Left renal cortex interstitium (tissue), 4 donors: ENCODE data around the gene RAE1. TPM values are rescaled to one million over a fixed set of nuclear protein-coding genes. Genes with fewer than 3 reads are reported as not detected.

ENCODE experiments used
- DNase-seq, 4 donors: peaks; one replicate each; pipeline ENCODE4 v3.0.0-alpha.2; 2013; ENCODE audit warnings: low read depth in 4 of 4, low spot score in 2 of 4, missing footprints in 1 of 4
- polyA plus RNA-seq, 4 donors: library from polyadenylated mRNA; unstranded; fragments of 120-200 nt; gene quantifications; one replicate each; pipeline ENCODE4 v1.2.1, GENCODE V29; 2013; ENCODE audit not compliant: insufficient read length in 4 of 4

The RAE1 gene
- polyA plus RNA-seq, 4 donors: 54.4 to 58.3 (median 55.9) TPM

GRCh38 chr20:57370316-57370715 lies 19.3 kb downstream of the RAE1 start:
- DNase-seq: no peak

- no peak for DNase-seq
These were observed 20.3 kb downstream of the RAE1 start for GRCh38 chr20:57371363-57371762.

- no peak for DNase-seq
These were observed 21.1 kb downstream of the RAE1 start for GRCh38 chr20:57372157-57372556.

GRCh38 chr20:57372581-57373350 lies 21.7 kb downstream of the RAE1 start:
- DNase-seq: no peak

DNA sequence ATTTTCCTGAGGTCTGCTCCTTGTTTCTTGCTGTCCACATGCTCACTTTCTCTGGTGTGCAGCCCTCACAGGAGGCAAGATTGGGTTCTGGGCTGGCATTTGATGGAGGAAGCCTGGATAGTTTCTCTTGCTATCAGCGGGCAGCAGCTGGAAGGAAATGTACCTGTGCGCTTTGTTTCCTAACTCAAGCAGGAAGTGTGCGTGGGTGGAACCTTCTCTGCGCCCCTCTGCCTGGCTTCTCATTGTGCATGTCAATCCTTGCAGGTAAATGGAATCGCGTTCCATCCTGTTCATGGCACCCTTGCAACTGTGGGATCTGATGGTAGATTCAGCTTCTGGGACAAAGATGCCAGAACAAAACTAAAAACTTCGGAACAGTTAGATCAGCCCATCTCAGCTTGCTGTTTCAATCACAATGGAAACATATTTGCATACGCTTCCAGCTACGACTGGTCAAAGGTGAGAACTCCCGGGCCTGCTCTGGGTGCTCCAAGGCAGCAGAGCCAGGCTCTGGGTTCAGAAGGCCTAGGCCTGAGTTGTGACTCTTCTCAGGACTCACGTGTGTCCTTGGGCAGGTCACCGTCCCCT lies 23.4 kb downstream of the RAE1 start:
- DNase-seq: no peak

- DNase-seq: no peak
These were observed 24.0 kb downstream of the RAE1 start for GRCh38 chr20:57374931-57375651.

DNA sequence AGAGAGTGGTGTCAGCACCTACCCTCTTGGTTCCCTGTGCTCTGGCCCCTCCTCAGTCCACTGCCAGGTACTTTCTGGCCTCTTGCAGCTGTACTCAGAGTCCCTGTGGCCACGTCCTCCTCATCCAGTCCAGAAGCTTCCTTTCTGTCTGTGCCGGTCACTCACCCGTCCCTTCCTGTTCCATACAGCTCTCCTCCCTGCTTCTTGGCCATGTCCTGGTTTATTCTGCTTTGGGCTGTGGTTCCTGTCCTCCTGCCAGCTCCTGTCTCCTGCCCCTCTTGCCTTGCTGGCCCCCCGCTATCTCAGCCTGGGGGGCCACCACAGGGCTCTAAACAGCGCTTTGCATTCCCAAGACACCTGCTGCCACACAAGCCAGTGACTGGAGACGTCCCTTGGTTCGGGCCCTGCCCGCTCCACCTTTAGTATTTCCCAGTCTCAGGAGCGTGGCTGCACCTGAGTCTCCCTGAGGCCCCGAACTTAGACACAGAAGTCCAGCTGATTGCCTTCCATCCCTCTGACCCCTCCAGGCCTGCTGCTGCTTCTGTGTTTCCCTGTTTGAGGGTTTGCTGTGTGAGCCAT lies 24.7 kb downstream of the RAE1 start:
- no peak for DNase-seq

- no peak for DNase-seq
These were observed 26.3 kb downstream of the RAE1 start for GRCh38 chr20:57377350-57377749.

- no peak for DNase-seq
These were observed 27.1 kb downstream of the RAE1 start for GRCh38 chr20:57378107-57378506.

DNA sequence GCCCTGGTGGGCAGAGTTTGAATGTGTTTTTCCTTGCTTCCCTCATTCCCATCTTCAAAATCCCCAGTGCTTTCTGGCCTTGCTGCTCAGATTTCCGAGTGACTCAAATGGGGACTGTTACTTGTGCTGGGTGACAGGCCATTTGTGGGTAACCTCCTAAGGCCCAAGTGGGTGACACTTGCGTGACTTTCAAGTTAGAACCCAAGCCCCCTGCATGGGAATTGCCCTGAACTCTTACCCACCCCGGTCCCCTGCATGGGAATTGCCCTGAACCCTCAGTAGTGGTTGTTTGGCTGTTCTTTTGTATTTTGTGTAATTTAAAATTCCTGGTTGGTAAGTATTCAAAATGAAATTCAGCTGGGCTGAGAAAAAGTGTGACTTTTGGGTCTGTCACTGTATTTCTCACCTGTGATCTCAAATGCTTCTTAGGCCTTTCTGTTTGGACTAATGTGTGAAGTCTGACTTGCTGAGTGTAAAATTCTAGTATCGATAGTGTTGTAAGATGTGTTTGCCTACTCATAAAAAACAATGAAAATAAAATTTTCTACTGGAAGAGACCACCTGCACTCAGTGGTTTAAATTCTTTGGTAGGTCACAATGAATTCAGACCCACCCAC lies 27.7 kb downstream of the RAE1 start:
- no peak for DNase-seq

DNA sequence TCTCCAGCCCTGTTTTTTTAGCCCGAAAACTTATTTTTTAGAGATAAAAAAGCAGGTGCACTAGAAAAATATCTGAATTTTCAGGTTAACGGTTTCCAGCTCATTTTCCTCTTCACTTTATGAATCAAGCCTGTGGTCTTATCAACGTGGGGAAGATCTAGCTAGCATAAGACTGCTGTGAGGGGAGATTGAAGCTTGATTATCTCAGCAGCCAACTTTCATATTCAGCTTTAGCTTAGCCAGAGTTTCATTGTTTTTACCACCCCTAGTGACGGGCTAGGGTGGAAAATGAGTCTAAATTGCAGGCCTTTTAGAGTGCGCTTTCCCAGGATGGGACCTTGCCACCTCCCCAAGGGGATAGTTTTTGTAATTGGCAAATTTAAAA lies 28.2 kb downstream of the RAE1 start:
- DNase-seq: no peak

- DNase-seq: no peak
These were observed 29.2 kb downstream of the RAE1 start for GRCh38 chr20:57380081-57380750.

DNA sequence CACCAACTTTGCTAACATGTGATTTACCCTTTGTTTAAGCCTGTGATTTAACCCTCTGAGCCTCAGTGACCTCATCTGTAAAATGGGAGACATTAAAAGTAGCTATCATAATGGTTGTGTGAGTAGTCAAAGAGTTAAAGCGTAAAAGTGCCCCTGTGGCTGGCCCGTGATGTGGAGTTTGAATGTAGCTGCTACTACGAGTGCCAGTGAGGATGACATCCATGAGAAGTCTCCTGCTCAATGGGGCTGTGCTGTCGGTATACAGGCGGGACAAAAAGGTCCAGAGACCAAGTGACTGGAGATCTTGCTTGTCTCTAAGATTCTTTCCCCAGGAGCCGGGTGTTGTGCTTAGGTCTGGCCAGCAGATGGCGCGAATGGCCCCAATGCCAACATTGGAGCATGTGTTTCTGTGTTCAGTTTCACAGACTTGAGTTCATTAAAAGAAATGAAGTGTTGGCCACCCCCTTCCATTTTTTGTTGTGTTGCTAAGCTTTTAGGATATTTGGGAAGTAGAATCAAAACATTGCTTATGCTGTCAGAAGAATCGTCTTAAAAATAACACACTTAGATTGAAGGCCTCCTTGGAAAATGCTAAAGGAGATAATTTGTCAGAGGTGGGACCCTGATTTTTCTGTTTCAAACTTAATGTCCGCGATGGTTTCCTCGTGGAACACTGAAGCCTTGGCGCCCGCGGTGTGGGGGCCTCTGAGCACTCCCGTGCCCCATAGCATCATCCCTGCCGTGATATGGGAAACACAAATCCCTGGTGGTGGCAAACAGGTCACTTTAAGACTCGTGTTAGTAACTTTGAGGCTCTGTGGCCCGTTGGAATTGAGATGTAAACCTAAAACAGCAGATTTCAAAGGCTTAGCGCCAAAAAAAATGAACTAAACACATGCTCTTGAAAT lies 30.8 kb downstream of the RAE1 start:
- DNase-seq: no peak

DNA sequence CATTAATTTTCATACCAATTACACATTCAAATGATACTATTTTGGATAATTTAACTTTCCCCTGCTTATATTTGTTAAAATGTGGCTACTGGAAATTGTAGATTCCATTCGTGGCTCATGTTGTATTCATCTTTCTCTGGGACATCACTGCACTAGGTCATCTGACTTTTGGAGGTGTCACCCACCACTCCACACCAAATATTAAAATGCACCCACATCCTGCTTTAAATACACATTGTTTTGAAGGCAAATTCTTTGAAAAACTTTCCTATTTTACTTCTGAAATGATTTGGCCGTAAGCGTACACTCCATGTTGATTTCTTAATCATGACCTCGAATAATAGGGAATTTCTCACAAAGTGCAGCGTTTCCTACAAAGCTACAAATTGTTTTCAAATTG lies 31.5 kb downstream of the RAE1 start:
- no peak for DNase-seq

GRCh38 chr20:57383447-57384347 lies 32.6 kb downstream of the RAE1 start:
- no peak for DNase-seq

- no peak for DNase-seq
These were observed 33.4 kb downstream of the RAE1 start for GRCh38 chr20:57384486-57384885.

DNA sequence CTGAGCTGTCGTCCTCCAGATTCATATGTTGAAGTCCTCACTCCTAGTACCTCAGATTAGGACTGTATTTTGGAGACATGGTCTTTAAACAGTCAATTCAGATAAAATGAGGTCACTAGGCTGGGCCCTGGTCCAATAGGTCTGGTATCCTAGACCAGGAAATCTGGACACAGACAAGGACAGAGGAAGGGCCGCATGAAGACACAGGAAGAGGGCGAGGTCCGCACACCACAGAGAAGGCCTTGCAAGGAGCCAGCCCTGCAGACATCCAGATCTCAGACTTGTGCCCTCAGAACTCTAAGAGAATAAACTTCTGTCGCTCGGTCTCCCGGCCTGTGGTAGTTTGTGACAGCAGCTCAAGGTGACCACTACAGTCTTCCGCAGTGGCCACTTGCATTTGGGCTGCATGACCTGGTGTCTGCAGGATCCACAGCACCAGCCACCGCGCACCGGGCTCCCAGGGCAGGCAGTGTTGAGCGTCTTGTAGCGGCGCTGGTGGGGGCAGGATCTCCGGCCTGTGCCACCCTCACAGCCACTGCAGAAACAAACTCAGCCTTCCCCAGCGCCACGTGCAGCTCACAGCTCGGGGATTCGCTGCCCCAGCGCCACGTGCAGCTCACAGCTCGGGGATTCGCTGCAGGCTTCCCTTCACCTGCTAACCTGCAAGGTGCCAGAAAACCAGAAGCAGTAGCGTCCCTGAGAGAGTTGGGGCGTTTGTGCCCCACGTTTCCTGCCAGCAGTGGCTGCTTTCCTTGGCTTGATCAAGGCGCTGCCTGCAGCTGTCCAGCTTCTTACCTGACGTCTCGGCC lies 34.1 kb downstream of the RAE1 start:
- DNase-seq: no peak

DNA sequence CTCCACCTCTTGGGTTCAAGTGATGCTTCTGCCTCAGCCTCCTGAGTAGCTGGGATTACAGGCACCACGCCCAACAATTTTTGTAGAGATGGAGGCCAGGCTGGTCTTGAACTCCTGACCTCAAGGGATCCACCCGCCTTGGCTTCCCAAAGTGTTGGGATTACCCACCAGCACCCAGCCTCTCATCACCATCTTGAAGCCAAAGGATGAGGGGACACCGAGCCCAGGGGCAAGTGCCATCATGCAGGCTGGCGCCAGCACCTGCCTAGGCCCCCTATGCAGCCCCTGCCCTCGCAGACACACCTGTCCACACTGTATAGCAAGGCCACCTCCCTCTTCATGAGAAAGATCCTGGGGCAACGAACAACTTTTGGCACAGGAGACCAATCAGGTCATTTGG lies 34.9 kb downstream of the RAE1 start:
- no peak for DNase-seq
